T-cell (primary cell): ENCODE data around the gene B3GALT4. TPM values are rescaled to one million over a fixed set of nuclear protein-coding genes. Genes with fewer than 3 reads are reported as not detected.

Experiments
- ATAC-seq, 4 experiments: fragments of 200-7000 bp in 3 of 4; fragments of 150-1000 bp in 1 of 4; cut with Tn5 transposase; replicated peaks in 1 of 4; 1 replicate in 3 of 4; 2 replicates in 1 of 4; pipeline ENCODE4 v1.10.0; 2021; ENCODE audit warnings: moderate library complexity in 3 of 4, mild to moderate bottlenecking in 2 of 4, moderate number of reproducible peaks in 1 of 4
- CTCF ChIA-PET, 2 donors: fragments of 300-600 bp; sonication (Branson Sonifier 250); formaldehyde crosslinking; loops; one replicate each; lab custom pipeline; 2022; ENCODE audit warnings: antibody characterized with exemption in 2 of 2; lab: Charles Lee
- POLR2A ChIA-PET, 2 donors: fragments of 300-600 bp; sonication (Branson Sonifier 250); formaldehyde crosslinking; loops; one replicate each; lab custom pipeline; 2022; ENCODE audit warnings: antibody characterized with exemption in 2 of 2; lab: Charles Lee
- DNase-seq, 35 experiments: peaks; one replicate each; pipeline versions ENCODE4 v3.0.0 to v3.0.0-alpha.2; 2013 to 2023
- H3K27ac ChIP-seq: one replicate; pipeline ENCODE4 v1.5.1; 2013; ENCODE audit warnings: low read length
- H3K27me3 ChIP-seq, 2 experiments: replicated peaks in 1 of 2; 1 replicate in 1 of 2; 2 replicates in 1 of 2; pipeline versions ENCODE4 v1.6.1 to v1.7.0; 2013; ENCODE audit warnings: low read length in 1 of 2, mixed read lengths in 1 of 2; ENCODE audit not compliant: control insufficient read depth in 2 of 2, insufficient read depth in 2 of 2; ENCODE audit errors: extremely low read depth in 1 of 2
- H3K36me3 ChIP-seq, 2 donors: 1 replicate in 1 of 2; 2 replicates in 1 of 2; pipeline versions ENCODE4 v1.6.1 to v1.7.0; 2013; ENCODE audit warnings: low read length in 1 of 2; ENCODE audit not compliant: control insufficient read depth in 2 of 2, insufficient read depth in 1 of 2; ENCODE audit errors: extremely low read depth in 1 of 2
- H3K4me1 ChIP-seq, 2 experiments: 1 replicate in 1 of 2; 2 replicates in 1 of 2; pipeline versions ENCODE4 v1.6.1 to v1.7.0; 2013; ENCODE audit warnings: low read length in 2 of 2, mixed read lengths in 1 of 2; ENCODE audit not compliant: insufficient read depth in 2 of 2, control insufficient read depth in 1 of 2; ENCODE audit errors: extremely low read depth in 1 of 2
- H3K4me3 ChIP-seq, 2 donors: 1 replicate in 1 of 2; 2 replicates in 1 of 2; pipeline versions ENCODE4 v1.5.1 to v1.7.0; 2013; ENCODE audit warnings: mild to moderate bottlenecking in 2 of 2, low read length in 1 of 2, moderate library complexity in 1 of 2; ENCODE audit not compliant: control insufficient read depth in 1 of 2; ENCODE audit errors: extremely low read depth in 1 of 2
- H3K9me3 ChIP-seq: 2 replicates; pipeline ENCODE4 v1.7.0; 2013
- H3K27ac Mint-ChIP-seq, 2 donors: one replicate each; pipeline ENCODE4 v1.8.0; 2020 to 2021; ENCODE audit warnings: mild to moderate bottlenecking in 2 of 2, mixed read lengths in 2 of 2
- H3K27me3 Mint-ChIP-seq, 2 donors: one replicate each; pipeline ENCODE4 v1.8.0; 2021 to 2022; ENCODE audit warnings: mixed read lengths in 2 of 2
- H3K36me3 Mint-ChIP-seq: one replicate; pipeline ENCODE4 v1.8.0; 2021; ENCODE audit warnings: mixed read lengths
- H3K4me1 Mint-ChIP-seq, 3 donors: one replicate each; pipeline ENCODE4 v1.8.0; 2020 to 2022; ENCODE audit warnings: mixed read lengths in 3 of 3, mild to moderate bottlenecking in 1 of 3
- H3K4me3 Mint-ChIP-seq, 3 donors: one replicate each; pipeline ENCODE4 v1.8.0; 2020 to 2022; ENCODE audit warnings: mild to moderate bottlenecking in 3 of 3, mixed read lengths in 3 of 3, moderate library complexity in 3 of 3
- H3K9me3 Mint-ChIP-seq, 3 donors: one replicate each; pipeline ENCODE4 v1.8.0; 2020 to 2022; ENCODE audit warnings: mixed read lengths in 3 of 3
- WGBS: methylation state at CpG from one replicate; pipeline ENCODE4 v1.1.5; 2013; ENCODE audit warnings: missing lambda C conversion rate; ENCODE audit not compliant: insufficient coverage; 5-methylcytosine and 5-hydroxymethylcytosine counted together
- total RNA-seq, 35 experiments: library from RNA in 6 of 35; stranded (reverse) in 6 of 35; fragments of 120-200 nt in 1 of 35; gene quantifications; one replicate each; pipeline versions ENCODE4 v1.2.1 to v1.2.4 and lab custom pipeline; 2013 to 2026

The B3GALT4 gene
- total RNA-seq (10 to 100 TPM; 12.2 to 47.2 (median 40.4) TPM), total RNA-seq (lab: John Stamatoyannopoulos, UW) (2.3 to 52.4 (median 16.0) reads per million in 29 experiments)
- total RNA-seq (2013), result 32.0 TPM

- peak in 34 of 35 experiments; percentile 36 to 84 (median 52) for DNase-seq
- H3K9me3 ChIP-seq, result no peaks in the 10 kb centered on the region
- POLR2A ChIA-PET, result interaction anchor here (0.6 to 3.0 kb wide), 8 partner anchors 12 to 1081 kb away, joined by 3 to 10 read pairs (median 3); partner anchors contain the start of genes PFDN6 (in 2 of the 2), WDR46 (in 2 of the 2), CUTA (in 1 of the 2) and ZBTB22 (in 1 of the 2)
- no peaks in the 10 kb centered on the region for H3K27me3 ChIP-seq
- peak within 1 kb of the TSS; percentile 60 to 83 for H3K4me3 ChIP-seq
- H3K4me1 ChIP-seq, result peaks cover 35 to 79% of the 10 kb centered on the region in 2 experiments
- Mint-ChIP-seq H3K4me1 (peaks cover 64 to 73% (median 68%) of the 10 kb centered on the region in 3 donors), H3K4me3 (peak within 1 kb of the TSS; percentile 90 to 94 (median 92)), H3K27me3 (no peaks in the 10 kb centered on the region), H3K36me3 (peaks cover 43% of the 10 kb centered on the region), H3K9me3 (no peaks in the 10 kb centered on the region), H3K27ac (peak within 1 kb of the TSS; percentile 94 to 96)
- CTCF ChIA-PET, result interaction anchor here (0.6 to 1.9 kb wide), 10 partner anchors 12 to 307 kb away, joined by 3 to 6 read pairs (median 4); partner anchors contain the start of genes PFDN6 (in 1 of the 2), RGL2 (in 1 of the 2) and WDR46 (in 1 of the 2)
- H3K27ac ChIP-seq, result peak within 1 kb of the TSS; percentile 82
- peaks cover 10 to 68% of the 10 kb centered on the region in 2 donors for H3K36me3 ChIP-seq
- under 1% methylated on average over 74 of the region's 80 CpGs for WGBS
- ATAC-seq, result peak; percentile 71 to 76 (median 73)
Measured at GRCh38 chr6:33276864-33277662, at the start of gene B3GALT4. TSS of gene B3GALT4 (plus strand) at chr6:33277123. CDS start at chr6:33277420, 297 bp downstream.

- H3K36me3 Mint-ChIP-seq, result no peaks in the 10 kb centered on the region
- H3K36me3 ChIP-seq, result no peaks in the 10 kb centered on the region
- H3K9me3 ChIP-seq, result no peaks in the 10 kb centered on the region
- H3K9me3 Mint-ChIP-seq, result no peaks in the 10 kb centered on the region
- 49% methylated on average over 6 of the region's 6 CpGs for WGBS
- no peak overlapping the region for H3K4me3 Mint-ChIP-seq
- POLR2A ChIA-PET, result no interaction called here
- no peak overlapping the region for H3K27ac ChIP-seq
- ATAC-seq (no peak), DNase-seq (no peak)
- no peaks in the 10 kb centered on the region for H3K4me1 ChIP-seq
- CTCF ChIA-PET, result interaction anchor here in 1 of 2 donors (1.3 kb wide), 1 partner anchor 14 kb away, joined by 5 read pairs; no protein-coding TSS in a partner anchor
- H3K4me3 ChIP-seq, result no peak overlapping the region
- H3K27me3 ChIP-seq, result peaks cover 4 to 43% of the 10 kb centered on the region in 2 experiments
- peaks cover 0 to 3% (median 0%) of the 10 kb centered on the region in 3 donors for H3K4me1 Mint-ChIP-seq
- no peak overlapping the region for H3K27ac Mint-ChIP-seq
- H3K27me3 Mint-ChIP-seq, result peaks cover 19 to 45% of the 10 kb centered on the region in 2 donors
Measured at GRCh38 chr6:33235221-33235634, 41.7 kb upstream of the B3GALT4 start.

- H3K27ac ChIP-seq, result no peak overlapping the region
- no peak overlapping the region for H3K4me3 ChIP-seq
- DNase-seq (no peak), ATAC-seq (no peak)
- no peaks in the 10 kb centered on the region for H3K4me1 ChIP-seq
- Mint-ChIP-seq H3K27me3 (peaks cover 16 to 46% of the 10 kb centered on the region in 2 donors), H3K9me3 (no peaks in the 10 kb centered on the region), H3K36me3 (no peaks in the 10 kb centered on the region), H3K4me1 (peaks cover 0 to 7% (median 4%) of the 10 kb centered on the region in 3 donors), H3K4me3 (no peak overlapping the region), H3K27ac (no peak overlapping the region)
- H3K9me3 ChIP-seq, result no peaks in the 10 kb centered on the region
- ChIA-PET POLR2A (interaction anchor here (0.6 kb wide), 2 partner anchors 12 to 57 kb away, joined by 4 to 6 read pairs; no protein-coding TSS in a partner anchor), CTCF (interaction anchor here (0.5 to 1.3 kb wide), 5 partner anchors 10 to 426 kb away, joined by 3 to 5 read pairs (median 3); no protein-coding TSS in a partner anchor)
- H3K27me3 ChIP-seq, result peaks cover 6 to 50% of the 10 kb centered on the region in 2 experiments
- H3K36me3 ChIP-seq, result no peaks in the 10 kb centered on the region
Measured at GRCh38 chr6:33236328-33236727, 40.6 kb upstream of the B3GALT4 start.

- no peak overlapping the region for H3K4me3 Mint-ChIP-seq
- no peaks in the 10 kb centered on the region for H3K36me3 Mint-ChIP-seq
- H3K36me3 ChIP-seq, result no peaks in the 10 kb centered on the region
- ATAC-seq (no peak), DNase-seq (no peak)
- H3K27me3 Mint-ChIP-seq, result peaks cover 14 to 42% of the 10 kb centered on the region in 2 donors
- no peak overlapping the region for H3K4me3 ChIP-seq
- no peak overlapping the region for H3K27ac Mint-ChIP-seq
- no peaks in the 10 kb centered on the region for H3K4me1 ChIP-seq
- 75% methylated on average over 4 of the region's 6 CpGs for WGBS
- H3K4me1 Mint-ChIP-seq, result peaks cover 2 to 12% (median 6%) of the 10 kb centered on the region in 3 donors
- no peaks in the 10 kb centered on the region for H3K9me3 ChIP-seq
- H3K27me3 ChIP-seq, result peaks cover 6 to 50% of the 10 kb centered on the region in 2 experiments
- ChIA-PET CTCF (interaction anchor here in 1 of 2 donors (0.5 kb wide), 1 partner anchor 76 kb away, joined by 3 read pairs; no protein-coding TSS in a partner anchor), POLR2A (no interaction called here)
- no peaks in the 10 kb centered on the region for H3K9me3 Mint-ChIP-seq
- no peak overlapping the region for H3K27ac ChIP-seq
Measured at GRCh38 chr6:33236852-33237251, 40.1 kb upstream of the B3GALT4 start.

GRCh38 chr6:33237741-33238140 is 39.2 kb upstream of the B3GALT4 start:
- H3K27ac Mint-ChIP-seq, result no peak overlapping the region
- Histone ChIP-seq H3K4me3 (no peak overlapping the region), H3K27ac (no peak overlapping the region), H3K4me1 (no peaks in the 10 kb centered on the region), H3K36me3 (no peaks in the 10 kb centered on the region), H3K9me3 (no peaks in the 10 kb centered on the region), H3K27me3 (peaks cover 6 to 51% of the 10 kb centered on the region in 2 experiments)
- H3K4me1 Mint-ChIP-seq, result peaks cover 7 to 19% (median 12%) of the 10 kb centered on the region in 3 donors
- ChIA-PET CTCF (interaction anchor here in 1 of 2 donors (0.5 kb wide), 1 partner anchor 99 kb away, joined by 6 read pairs; no protein-coding TSS in a partner anchor), POLR2A (no interaction called here)
- 60% methylated on average over 1 of the region's 2 CpGs for WGBS
- H3K4me3 Mint-ChIP-seq, result no peak overlapping the region
- DNase-seq (no peak), ATAC-seq (no peak)
- H3K9me3 Mint-ChIP-seq, result no peaks in the 10 kb centered on the region
- peaks cover 14 to 42% of the 10 kb centered on the region in 2 donors for H3K27me3 Mint-ChIP-seq
- no peaks in the 10 kb centered on the region for H3K36me3 Mint-ChIP-seq

- Mint-ChIP-seq H3K36me3 (no peaks in the 10 kb centered on the region), H3K4me1 (peaks cover 7 to 19% (median 12%) of the 10 kb centered on the region in 3 donors), H3K9me3 (no peaks in the 10 kb centered on the region), H3K27ac (peak overlapping the region; percentile 17 to 54), H3K27me3 (peaks cover 0 to 21% of the 10 kb centered on the region in 2 donors), H3K4me3 (peak overlapping the region in 1 of 3 donors; percentile 14)
- Histone ChIP-seq H3K27ac (no peak overlapping the region), H3K27me3 (peaks cover 6 to 23% of the 10 kb centered on the region in 2 experiments), H3K4me1 (no peaks in the 10 kb centered on the region), H3K4me3 (no peak overlapping the region), H3K9me3 (no peaks in the 10 kb centered on the region), H3K36me3 (no peaks in the 10 kb centered on the region)
- ChIA-PET CTCF (no interaction called here), POLR2A (no interaction called here)
- ATAC-seq, result peak in 2 of 4 experiments; percentile 40 to 56
- DNase-seq, result no peak
- WGBS, result no CpG with 5 or more reads among the region's 3 CpGs
Measured at GRCh38 chr6:33241968-33242367, 35.0 kb upstream of the B3GALT4 start.
